ENCODE results near the gene LRCH3.

GRCh38 chr3:197901626-197902025, 110.6 kb downstream of the LRCH3 start:
- TF ChIP-seq CTCF (IDR thresholded peaks at IDR 0.05), result no peak
- TF ChIP-seq POLR2A (IDR thresholded peaks at IDR 0.05), result no peak
